ENCODE data around the gene CENPQ. TPM values are rescaled to one million over a fixed set of nuclear protein-coding genes. Genes with fewer than 3 reads are reported as not detected.
A peak's percentile ranks its signal among the peaks of the same experiment; 100 is the strongest.

Gene CENPQ
- total and polyA plus RNA-seq, 2 of the 13 experiments (the other 11 are each of a cell fraction or from before 2014, with no cell fraction given): 9.1 to 20.1 TPM

DNA sequence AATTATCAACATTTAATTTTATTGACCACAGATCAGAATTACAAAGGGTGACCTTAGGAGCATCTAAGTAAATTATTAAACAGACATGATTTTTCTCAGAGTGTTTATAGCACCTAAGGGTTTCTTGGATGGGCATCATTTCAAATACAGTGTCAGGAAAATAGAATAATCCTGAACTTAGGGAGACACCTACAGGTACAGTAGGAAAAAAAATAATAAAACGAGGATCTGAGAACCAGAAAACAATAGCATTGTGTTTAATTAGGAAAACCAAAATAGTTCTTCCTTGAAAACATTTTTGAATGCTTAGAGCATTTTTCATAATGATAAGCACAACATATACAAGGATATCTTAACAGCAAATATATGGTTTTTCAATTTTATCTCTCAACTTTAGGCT lies 39.4 kb upstream of the CENPQ start:
- Histone ChIP-seq H3K9me3 (ENCODE audit: low read length) (no peaks in the 10 kb centered on the region), H3K4me3 (replicated peaks in 1 of 3; ENCODE audit: insufficient read depth in 1 of 3, low read depth in 2 of 3, low read length in 3 of 3) (no peak overlapping the region), H3K79me2 (ENCODE audit: insufficient read depth, low read length) (no peaks in the 10 kb centered on the region), H3K9ac (ENCODE audit: insufficient read depth, low read depth, low read length) (no peak overlapping the region), H3K27ac (ENCODE audit: extremely low read length, insufficient read depth, low read length) (no peak overlapping the region), H3K4me1 (ENCODE audit: insufficient read depth, low read length) (no peaks in the 10 kb centered on the region), H2AFZ (ENCODE audit: low read length) (no peak overlapping the region), H3K36me3 (replicated peaks in 1 of 2; ENCODE audit: control insufficient read depth in 1 of 2, insufficient read depth in 2 of 2, low read length in 2 of 2) (no peaks in the 10 kb centered on the region), H4K20me1 (ENCODE audit: insufficient read depth, low read length) (no peaks in the 10 kb centered on the region), H3K27me3 (ENCODE audit: control insufficient read depth in 1 of 2, insufficient read depth in 2 of 2, low read length in 2 of 2) (no peaks in the 10 kb centered on the region), H3K4me2 (ENCODE audit: low read depth, low read length) (no peak overlapping the region)
- no TSS peak for BruUV-seq (replicated peaks)
- POLR2A ChIA-PET: no interaction called here
- WGBS (ENCODE audit: low lambda C conversion rate): 0% methylated on average over 1 of the region's 1 CpG
- no peak for DNase-seq (ENCODE audit: low spot score)
- ATAC-seq: no peak; the same call in 2 of the 3 replicates
- intact Hi-C loops (cut with micrococcal nuclease; ENCODE audit: unreplicated experiment) (no loop called here), in situ Hi-C loops (cut with HindIII; ENCODE audit: extremely low pct_ligation_motif_present, low pct_unique_long_range_greater_than_20kb) (loop anchor here (5.0 kb wide), 1 partner anchor 1637 kb away; no protein-coding TSS in a partner anchor)
- no peak for FAIRE-seq
- CTCF ChIA-PET (ENCODE audit: low intra/inter-chr PET ratio, low total read pairs): no interaction called here
- no peak for TF ChIP-seq ZNF24 (IDR thresholded peaks at IDR 0.05)
- peak; percentile 60 for TF ChIP-seq STAG1 (CRISPR knock-in tag; IDR thresholded peaks at IDR 0.05)

GRCh38 chr6:49430187-49430586 lies 33.0 kb upstream of the CENPQ start:
- CTCF ChIA-PET (ENCODE audit: low intra/inter-chr PET ratio, low total read pairs): no interaction called here
- no peaks in the 10 kb centered on the region for H3K27me3 ChIP-seq (ENCODE audit: control insufficient read depth in 1 of 2, insufficient read depth in 2 of 2, low read length in 2 of 2)
- no peak for DNase-seq (ENCODE audit: low spot score)
- H2AFZ ChIP-seq (ENCODE audit: low read length): no peak overlapping the region
- intact Hi-C loops (cut with micrococcal nuclease; ENCODE audit: unreplicated experiment) (no loop called here), in situ Hi-C loops (cut with HindIII; ENCODE audit: extremely low pct_ligation_motif_present, low pct_unique_long_range_greater_than_20kb) (no loop called here)
- no peak overlapping the region for H3K4me2 ChIP-seq (ENCODE audit: low read depth, low read length)
- FAIRE-seq: no peak
- WGBS (ENCODE audit: low lambda C conversion rate): 28% methylated on average over 2 of the region's 2 CpGs
- H3K4me3 ChIP-seq (replicated peaks in 1 of 3; ENCODE audit: insufficient read depth in 1 of 3, low read depth in 2 of 3, low read length in 3 of 3): no peak overlapping the region
- POLR2A ChIA-PET: no interaction called here
- peaks cover 4 to 6% of the 10 kb centered on the region in 2 experiments; a peak in 4 of 5 replicates for H3K36me3 ChIP-seq (replicated peaks in 1 of 2; ENCODE audit: control insufficient read depth in 1 of 2, insufficient read depth in 2 of 2, low read length in 2 of 2)
- no peak overlapping the region for H3K9ac ChIP-seq (ENCODE audit: insufficient read depth, low read depth, low read length)
- BruUV-seq (replicated peaks): no TSS peak
- no peaks in the 10 kb centered on the region for H3K9me3 ChIP-seq (ENCODE audit: low read length)
- no peaks in the 10 kb centered on the region for H3K79me2 ChIP-seq (ENCODE audit: insufficient read depth, low read length)
- H4K20me1 ChIP-seq (ENCODE audit: insufficient read depth, low read length): no peaks in the 10 kb centered on the region
- no peak for ATAC-seq
- TF ChIP-seq HOXA9 (CRISPR knock-in tag; IDR thresholded peaks at IDR 0.05; ENCODE audit: borderline replicate concordance) (no peak), CENPBD1 (CRISPR knock-in tag; IDR thresholded peaks at IDR 0.05; ENCODE audit: borderline replicate concordance, low read depth) (no peak), ZNF605 (CRISPR knock-in tag; IDR thresholded peaks at IDR 0.05) (no peak), SPEN (CRISPR knock-in tag; IDR thresholded peaks at IDR 0.05; ENCODE audit: low read depth) (no peak)
- TF ChIP-seq, protein P1, sequence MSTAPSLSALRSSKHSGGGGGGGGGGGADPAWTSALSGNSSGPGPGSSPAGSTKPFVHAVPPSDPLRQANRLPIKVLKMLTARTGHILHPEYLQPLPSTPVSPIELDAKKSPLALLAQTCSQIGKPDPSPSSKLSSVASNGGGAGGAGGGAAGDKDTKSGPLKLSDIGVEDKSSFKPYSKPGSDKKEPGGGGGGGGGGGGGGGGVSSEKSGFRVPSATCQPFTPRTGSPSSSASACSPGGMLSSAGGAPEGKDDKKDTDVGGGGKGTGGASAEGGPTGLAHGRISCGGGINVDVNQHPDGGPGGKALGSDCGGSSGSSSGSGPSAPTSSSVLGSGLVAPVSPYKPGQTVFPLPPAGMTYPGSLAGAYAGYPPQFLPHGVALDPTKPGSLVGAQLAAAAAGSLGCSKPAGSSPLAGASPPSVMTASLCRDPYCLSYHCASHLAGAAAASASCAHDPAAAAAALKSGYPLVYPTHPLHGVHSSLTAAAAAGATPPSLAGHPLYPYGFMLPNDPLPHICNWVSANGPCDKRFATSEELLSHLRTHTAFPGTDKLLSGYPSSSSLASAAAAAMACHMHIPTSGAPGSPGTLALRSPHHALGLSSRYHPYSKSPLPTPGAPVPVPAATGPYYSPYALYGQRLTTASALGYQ (CRISPR knock-in tag; IDR thresholded peaks at IDR 0.05): no peak
- TF ChIP-seq, protein P2, sequence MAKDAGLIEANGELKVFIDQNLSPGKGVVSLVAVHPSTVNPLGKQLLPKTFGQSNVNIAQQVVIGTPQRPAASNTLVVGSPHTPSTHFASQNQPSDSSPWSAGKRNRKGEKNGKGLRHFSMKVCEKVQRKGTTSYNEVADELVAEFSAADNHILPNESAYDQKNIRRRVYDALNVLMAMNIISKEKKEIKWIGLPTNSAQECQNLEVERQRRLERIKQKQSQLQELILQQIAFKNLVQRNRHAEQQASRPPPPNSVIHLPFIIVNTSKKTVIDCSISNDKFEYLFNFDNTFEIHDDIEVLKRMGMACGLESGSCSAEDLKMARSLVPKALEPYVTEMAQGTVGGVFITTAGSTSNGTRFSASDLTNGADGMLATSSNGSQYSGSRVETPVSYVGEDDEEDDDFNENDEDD (CRISPR knock-in tag; IDR thresholded peaks at IDR 0.05; ENCODE audit: borderline replicate concordance): no peak
- H3K4me1 ChIP-seq (ENCODE audit: insufficient read depth, low read length): no peaks in the 10 kb centered on the region
- H3K27ac ChIP-seq (ENCODE audit: extremely low read length, insufficient read depth, low read length): no peak overlapping the region
